ENCODE measurements around the gene ELL2. TPM values are rescaled to one million over a fixed set of nuclear protein-coding genes. Genes with fewer than 3 reads are reported as not detected.
A peak's percentile ranks its signal among the peaks of the same experiment; 100 is the strongest.

ELL2 gene
- total and polyA plus RNA-seq, 11 donors: 6.7 to 74.5 (median 31.1) TPM

- no peak for ATAC-seq
- peaks cover 0 to 2% (median 0%) of the 10 kb centered on the region in 9 donors for H3K36me3 ChIP-seq
- peaks cover 0 to 33% (median 20%) of the 10 kb centered on the region in 12 donors for H3K4me1 ChIP-seq
- 96 to 97% (median 97%) methylated on average over 2 of the region's 2 CpGs for WGBS, 4 donors
- TF ChIP-seq POLR2A (IDR thresholded peaks at IDR 0.05) (no peak), CTCF (IDR thresholded peaks at IDR 0.05) (no peak)
- no peaks in the 10 kb centered on the region for H3K9me3 ChIP-seq
- H3K27me3 ChIP-seq: no peaks in the 10 kb centered on the region
- no peak overlapping the region for H3K4me3 ChIP-seq
- intact Hi-C loops (cut with DNase I): no loop called here
- no peak for DNase-seq
- H3K27ac ChIP-seq: no peak overlapping the region
Measured at GRCh38 chr5:95935553-95936100, 26.0 kb downstream of the ELL2 start.

GRCh38 chr5:95934207-95934804 lies 27.3 kb downstream of the ELL2 start:
- no peak for DNase-seq
- intact Hi-C loops (cut with DNase I): no loop called here
- Histone ChIP-seq H3K9me3 (no peaks in the 10 kb centered on the region), H3K4me3 (no peak overlapping the region), H3K27me3 (no peaks in the 10 kb centered on the region), H3K27ac (peak overlapping the region in 1 of 12 donors; percentile 0), H3K4me1 (peaks cover 0 to 32% (median 19%) of the 10 kb centered on the region in 12 donors), H3K36me3 (peaks cover 0 to 5% (median 0%) of the 10 kb centered on the region in 9 donors)
- TF ChIP-seq CTCF (IDR thresholded peaks at IDR 0.05): no peak
- no peak for TF ChIP-seq POLR2A (IDR thresholded peaks at IDR 0.05)
- ATAC-seq: peak in 3 of 4 donors; percentile 8 to 51 (median 38)

- intact Hi-C loops (cut with DNase I): no loop called here
- Histone ChIP-seq H3K9me3 (no peaks in the 10 kb centered on the region), H3K4me3 (no peak overlapping the region), H3K27ac (no peak overlapping the region), H3K4me1 (peaks cover 0 to 29% (median 19%) of the 10 kb centered on the region in 12 donors), H3K36me3 (peaks cover 0 to 5% (median 0%) of the 10 kb centered on the region in 9 donors), H3K27me3 (no peaks in the 10 kb centered on the region)
- ATAC-seq (no peak), DNase-seq (no peak)
- 79 to 97% (median 91%) methylated on average over 4 of the region's 4 CpGs for WGBS, 4 donors
- TF ChIP-seq POLR2A (IDR thresholded peaks at IDR 0.05) (no peak), CTCF (IDR thresholded peaks at IDR 0.05) (no peak)
Measured at GRCh38 chr5:95932941-95933340, 28.7 kb downstream of the ELL2 start.

GRCh38 chr5:95931079-95931833 lies 30.4 kb downstream of the ELL2 start:
- no peak for ATAC-seq
- Histone ChIP-seq H3K36me3 (peaks cover 0 to 5% (median 0%) of the 10 kb centered on the region in 9 donors), H3K27ac (no peak overlapping the region), H3K27me3 (no peaks in the 10 kb centered on the region), H3K4me3 (no peak overlapping the region), H3K9me3 (no peaks in the 10 kb centered on the region), H3K4me1 (peaks cover 0 to 27% (median 13%) of the 10 kb centered on the region in 12 donors)
- TF ChIP-seq CTCF (IDR thresholded peaks at IDR 0.05) (no peak), POLR2A (IDR thresholded peaks at IDR 0.05) (no peak)
- 81 to 88% (median 85%) methylated on average over 3 of the region's 3 CpGs for WGBS, 4 donors
- intact Hi-C loops (cut with DNase I): no loop called here
- no peak for DNase-seq

Data from heart left ventricle (tissue), 16 donors.